AG09319 (cell line): ENCODE measurements around the gene GPATCH2L.

Experiments used
- DNase-seq: peaks from one replicate; pipeline ENCODE4 v3.0.0-alpha.2; 2010; ENCODE audit warnings: low read depth; ENCODE audit errors: extremely low read depth
- TF ChIP-seq, protein P1 (sequence below): IDR thresholded peaks from 2 replicates; pipeline ENCODE4 v1.5.1; 2011; ENCODE audit warnings: low read depth, mild to moderate bottlenecking, inconsistent platforms, low read length, moderate library complexity

Gene GPATCH2L

GRCh38 chr14:76203086-76204001 lies 51.6 kb downstream of the GPATCH2L start:
- TF ChIP-seq, protein P1, sequence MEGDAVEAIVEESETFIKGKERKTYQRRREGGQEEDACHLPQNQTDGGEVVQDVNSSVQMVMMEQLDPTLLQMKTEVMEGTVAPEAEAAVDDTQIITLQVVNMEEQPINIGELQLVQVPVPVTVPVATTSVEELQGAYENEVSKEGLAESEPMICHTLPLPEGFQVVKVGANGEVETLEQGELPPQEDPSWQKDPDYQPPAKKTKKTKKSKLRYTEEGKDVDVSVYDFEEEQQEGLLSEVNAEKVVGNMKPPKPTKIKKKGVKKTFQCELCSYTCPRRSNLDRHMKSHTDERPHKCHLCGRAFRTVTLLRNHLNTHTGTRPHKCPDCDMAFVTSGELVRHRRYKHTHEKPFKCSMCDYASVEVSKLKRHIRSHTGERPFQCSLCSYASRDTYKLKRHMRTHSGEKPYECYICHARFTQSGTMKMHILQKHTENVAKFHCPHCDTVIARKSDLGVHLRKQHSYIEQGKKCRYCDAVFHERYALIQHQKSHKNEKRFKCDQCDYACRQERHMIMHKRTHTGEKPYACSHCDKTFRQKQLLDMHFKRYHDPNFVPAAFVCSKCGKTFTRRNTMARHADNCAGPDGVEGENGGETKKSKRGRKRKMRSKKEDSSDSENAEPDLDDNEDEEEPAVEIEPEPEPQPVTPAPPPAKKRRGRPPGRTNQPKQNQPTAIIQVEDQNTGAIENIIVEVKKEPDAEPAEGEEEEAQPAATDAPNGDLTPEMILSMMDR, result no peak
- peak; percentile 69 for DNase-seq

DNA sequence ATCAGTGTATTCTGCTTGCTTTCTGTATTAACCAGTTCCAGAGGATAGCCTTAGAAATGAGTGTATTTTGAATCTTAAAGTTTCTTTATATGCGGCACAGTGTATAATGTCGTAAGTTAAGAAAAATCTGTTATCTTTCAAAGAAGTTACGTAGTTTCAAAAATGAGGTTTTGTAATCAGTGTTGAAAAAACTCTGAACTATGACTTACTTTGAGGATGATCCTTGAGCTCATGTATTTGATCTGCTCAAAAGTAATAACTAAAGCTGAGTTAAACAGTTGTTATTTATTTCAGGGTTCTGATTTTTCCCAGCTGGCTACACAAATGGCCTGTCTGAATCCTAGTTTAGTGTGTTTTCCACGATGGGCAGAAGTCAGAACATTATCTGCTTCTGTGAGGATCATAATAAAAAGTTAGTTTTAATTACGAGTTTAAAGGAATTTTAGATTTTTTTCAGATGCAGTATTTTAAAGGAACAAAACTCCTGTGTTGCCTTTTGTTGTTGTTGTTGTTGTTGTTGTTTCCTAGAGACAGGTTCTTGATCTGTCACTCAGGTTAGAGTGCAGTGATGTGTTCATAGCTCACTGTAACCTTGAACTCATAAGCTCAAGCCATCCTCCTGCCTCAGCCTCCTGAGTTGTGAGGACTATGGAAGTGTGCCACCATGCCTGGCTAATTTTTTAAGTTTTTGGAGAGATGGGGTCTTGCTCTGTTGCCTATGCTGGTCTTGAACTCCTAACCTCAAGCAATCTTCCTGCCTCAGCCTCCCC lies 52.9 kb downstream of the GPATCH2L start:
- TF ChIP-seq, protein P1, result no peak
- DNase-seq, result no peak

GRCh38 chr14:76205708-76206107 lies 54.0 kb downstream of the GPATCH2L start:
- TF ChIP-seq, protein P1, result no peak
- no peak for DNase-seq

- no peak for DNase-seq
Observed at GRCh38 chr14:76208340-76208739, 56.6 kb downstream of the GPATCH2L start.

GRCh38 chr14:76212242-76212641 lies 60.5 kb downstream of the GPATCH2L start:
- no peak for DNase-seq
- TF ChIP-seq, protein P1, result no peak

More at GRCh38 chr14:76208340-76208739, 56.6 kb downstream of the GPATCH2L start:
- TF ChIP-seq, protein P1, result no peak

DNA sequence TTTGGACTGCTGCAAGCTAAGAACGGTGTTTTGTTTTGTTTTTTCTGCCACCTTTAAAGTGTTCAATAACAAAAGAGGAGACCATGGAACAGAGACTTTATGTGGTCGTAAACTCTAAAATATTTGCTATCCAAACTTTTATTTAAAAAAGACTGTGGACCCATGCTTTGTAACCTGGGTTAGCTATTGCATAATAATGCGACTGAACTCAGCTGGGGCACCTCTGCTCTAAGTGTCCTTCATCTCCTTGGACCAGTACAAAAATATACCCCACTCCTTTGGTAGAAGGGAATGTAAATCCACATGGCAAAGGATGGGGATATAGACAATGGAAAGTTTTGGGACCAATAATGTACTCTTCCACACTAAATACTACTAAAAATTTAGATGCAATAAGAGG lies 65.5 kb downstream of the GPATCH2L start:
- no peak for DNase-seq
- TF ChIP-seq, protein P1, result no peak

DNA sequence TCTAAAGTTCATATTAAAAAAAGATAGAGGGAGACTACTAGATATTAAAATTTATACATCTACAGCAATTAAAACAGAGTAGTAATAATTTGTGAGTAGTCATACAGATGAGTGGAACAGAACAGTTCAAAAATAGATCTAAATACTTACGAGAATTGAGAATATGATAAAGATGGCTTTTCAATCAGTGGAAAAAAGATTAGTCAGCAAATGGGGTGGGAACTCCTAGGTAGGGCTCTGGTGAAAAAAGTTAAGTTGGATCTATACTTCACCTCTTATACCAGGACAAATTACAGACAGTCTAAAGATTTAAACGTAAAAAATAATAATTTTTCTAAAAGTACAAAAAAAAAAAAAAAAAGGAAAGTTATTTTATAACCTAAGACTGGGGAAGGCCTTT lies 66.9 kb downstream of the GPATCH2L start:
- no peak for DNase-seq
- TF ChIP-seq, protein P1, result no peak
